Measurements from ENCODE around the gene FAM136A. TPM values are rescaled to one million over a fixed set of nuclear protein-coding genes. Genes with fewer than 3 reads are reported as not detected.

Gene FAM136A
- total RNA-seq, 1 donor from 2014 or later = 23.4 TPM

DNA sequence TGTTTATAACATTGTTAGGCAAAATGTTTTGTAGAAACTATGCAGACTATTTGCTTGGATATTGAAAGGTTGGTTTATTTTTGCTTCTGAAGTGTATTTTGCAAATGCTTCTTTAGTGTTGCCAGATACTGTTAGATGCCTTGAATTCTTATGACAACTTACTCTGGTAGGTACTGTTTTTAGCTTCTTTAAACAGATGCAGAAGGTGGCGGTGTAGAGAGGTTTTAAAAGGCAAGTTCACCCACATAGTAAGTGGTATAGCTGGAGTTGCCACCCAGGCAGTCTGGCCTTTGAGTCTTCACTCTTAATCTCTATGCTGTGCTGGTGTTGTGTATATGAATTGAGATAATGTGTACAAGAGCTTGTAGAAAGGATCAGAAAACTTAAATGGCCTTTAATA, 40.4 kb downstream of the FAM136A start:
- TF ChIP-seq, protein P1, sequence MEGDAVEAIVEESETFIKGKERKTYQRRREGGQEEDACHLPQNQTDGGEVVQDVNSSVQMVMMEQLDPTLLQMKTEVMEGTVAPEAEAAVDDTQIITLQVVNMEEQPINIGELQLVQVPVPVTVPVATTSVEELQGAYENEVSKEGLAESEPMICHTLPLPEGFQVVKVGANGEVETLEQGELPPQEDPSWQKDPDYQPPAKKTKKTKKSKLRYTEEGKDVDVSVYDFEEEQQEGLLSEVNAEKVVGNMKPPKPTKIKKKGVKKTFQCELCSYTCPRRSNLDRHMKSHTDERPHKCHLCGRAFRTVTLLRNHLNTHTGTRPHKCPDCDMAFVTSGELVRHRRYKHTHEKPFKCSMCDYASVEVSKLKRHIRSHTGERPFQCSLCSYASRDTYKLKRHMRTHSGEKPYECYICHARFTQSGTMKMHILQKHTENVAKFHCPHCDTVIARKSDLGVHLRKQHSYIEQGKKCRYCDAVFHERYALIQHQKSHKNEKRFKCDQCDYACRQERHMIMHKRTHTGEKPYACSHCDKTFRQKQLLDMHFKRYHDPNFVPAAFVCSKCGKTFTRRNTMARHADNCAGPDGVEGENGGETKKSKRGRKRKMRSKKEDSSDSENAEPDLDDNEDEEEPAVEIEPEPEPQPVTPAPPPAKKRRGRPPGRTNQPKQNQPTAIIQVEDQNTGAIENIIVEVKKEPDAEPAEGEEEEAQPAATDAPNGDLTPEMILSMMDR (IDR thresholded peaks at IDR 0.05; ENCODE audit: insufficient read depth, low read length, severe bottlenecking) = no peak
- FAIRE-seq (no peak), DNase-seq (ENCODE audit: low read depth) (no peak)
- Histone ChIP-seq H3K27me3 (ENCODE audit: control insufficient read depth, insufficient read depth, low read length) (no peaks in the 10 kb centered on the region), H3K4me3 (ENCODE audit: low read depth, low read length) (no peak overlapping the region), H3K36me3 (ENCODE audit: control insufficient read depth, insufficient read depth, low read length) (peaks cover 9% of the 10 kb centered on the region)

DNA sequence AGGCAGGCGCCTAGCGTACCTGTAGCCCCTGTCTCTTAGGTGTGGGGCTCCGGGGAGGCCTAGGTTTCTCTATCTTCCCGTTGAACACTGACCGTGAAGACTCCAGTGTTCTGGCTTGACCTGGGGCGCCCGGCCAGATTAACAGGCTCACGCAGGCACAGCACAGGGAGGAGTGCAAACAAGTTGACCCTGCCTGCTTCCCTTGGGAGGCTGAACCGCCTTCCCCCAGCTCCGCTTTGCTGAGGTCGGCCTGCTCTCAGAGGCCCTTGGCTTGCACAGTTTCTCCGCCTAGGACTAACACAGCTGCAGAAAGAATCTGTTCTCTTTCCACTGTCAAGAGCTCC, 43.4 kb downstream of the FAM136A start:
- TF ChIP-seq, protein P1 (IDR thresholded peaks at IDR 0.05; ENCODE audit: insufficient read depth, low read length, severe bottlenecking) = no peak
- FAIRE-seq (no peak), DNase-seq (ENCODE audit: low read depth) (peak; percentile 29)
- peak overlapping the region; percentile 82 for H3K4me3 ChIP-seq (ENCODE audit: low read depth, low read length)
- H3K27me3 ChIP-seq (ENCODE audit: control insufficient read depth, insufficient read depth, low read length) = no peaks in the 10 kb centered on the region
- H3K36me3 ChIP-seq (ENCODE audit: control insufficient read depth, insufficient read depth, low read length) = peaks cover 6% of the 10 kb centered on the region

DNA sequence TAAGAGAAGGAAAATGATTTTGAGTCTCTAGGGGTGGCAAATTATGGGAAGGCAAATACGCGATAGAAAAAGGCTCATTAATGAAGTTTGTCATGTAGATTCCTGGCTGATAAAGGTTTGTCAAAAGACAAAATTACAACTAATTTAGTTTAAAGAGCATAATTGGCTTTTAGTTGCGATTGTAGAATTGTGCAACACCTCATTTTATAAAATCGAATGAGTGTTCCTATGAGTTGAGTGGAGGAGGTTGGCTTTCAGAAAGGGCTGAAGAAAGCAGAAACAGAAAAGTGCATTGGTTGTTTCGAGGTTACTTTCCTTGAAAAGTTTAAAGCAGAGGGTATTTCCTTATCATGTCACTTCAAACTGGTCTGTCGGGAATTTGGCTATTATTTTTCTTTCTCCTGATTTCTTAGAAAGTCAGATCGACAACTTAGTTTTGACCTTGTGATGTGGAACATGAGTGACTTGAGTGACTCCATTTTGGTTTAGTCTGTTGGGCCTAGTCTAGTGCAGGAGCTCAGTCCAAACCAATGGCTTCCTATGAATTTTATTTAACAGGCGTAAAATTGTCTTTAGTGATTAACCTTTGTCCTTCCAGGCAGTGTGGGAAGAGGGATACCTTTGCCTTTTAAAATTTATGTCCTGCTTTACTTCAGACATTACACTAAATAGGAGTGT, 46.1 kb downstream of the FAM136A start:
- H3K36me3 ChIP-seq (ENCODE audit: control insufficient read depth, insufficient read depth, low read length) = peaks cover 6% of the 10 kb centered on the region
- TF ChIP-seq, protein P1 (IDR thresholded peaks at IDR 0.05; ENCODE audit: insufficient read depth, low read length, severe bottlenecking) = no peak
- H3K27me3 ChIP-seq (ENCODE audit: control insufficient read depth, insufficient read depth, low read length) = no peaks in the 10 kb centered on the region
- FAIRE-seq = no peak
- H3K4me3 ChIP-seq (ENCODE audit: low read depth, low read length) = no peak overlapping the region
- no peak for DNase-seq (ENCODE audit: low read depth)

DNA sequence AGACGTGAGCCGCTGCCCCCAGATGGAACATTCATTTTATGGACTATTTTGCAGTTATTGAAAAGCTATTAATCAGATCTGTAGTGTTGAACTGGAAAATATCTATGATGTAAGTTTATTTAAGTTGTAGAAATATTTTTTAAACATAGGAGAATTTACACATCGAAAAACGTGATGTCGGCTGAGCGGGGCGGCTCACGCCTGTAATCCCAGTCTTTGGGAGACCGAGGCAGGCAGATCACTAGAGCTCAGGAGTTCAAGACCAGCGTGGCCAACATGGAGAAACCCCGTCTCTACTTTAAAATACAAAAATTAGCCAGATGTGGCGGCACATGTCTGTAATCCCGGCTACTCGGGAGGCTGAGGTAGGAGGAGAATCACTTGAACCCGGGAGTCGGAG, 51.4 kb downstream of the FAM136A start:
- Histone ChIP-seq H3K27me3 (ENCODE audit: control insufficient read depth, insufficient read depth, low read length) (no peaks in the 10 kb centered on the region), H3K36me3 (ENCODE audit: control insufficient read depth, insufficient read depth, low read length) (no peaks in the 10 kb centered on the region), H3K4me3 (ENCODE audit: low read depth, low read length) (no peak overlapping the region)
- TF ChIP-seq, protein P1 (IDR thresholded peaks at IDR 0.05; ENCODE audit: insufficient read depth, low read length, severe bottlenecking) = no peak
- DNase-seq (ENCODE audit: low read depth) (no peak), FAIRE-seq (no peak)

DNA sequence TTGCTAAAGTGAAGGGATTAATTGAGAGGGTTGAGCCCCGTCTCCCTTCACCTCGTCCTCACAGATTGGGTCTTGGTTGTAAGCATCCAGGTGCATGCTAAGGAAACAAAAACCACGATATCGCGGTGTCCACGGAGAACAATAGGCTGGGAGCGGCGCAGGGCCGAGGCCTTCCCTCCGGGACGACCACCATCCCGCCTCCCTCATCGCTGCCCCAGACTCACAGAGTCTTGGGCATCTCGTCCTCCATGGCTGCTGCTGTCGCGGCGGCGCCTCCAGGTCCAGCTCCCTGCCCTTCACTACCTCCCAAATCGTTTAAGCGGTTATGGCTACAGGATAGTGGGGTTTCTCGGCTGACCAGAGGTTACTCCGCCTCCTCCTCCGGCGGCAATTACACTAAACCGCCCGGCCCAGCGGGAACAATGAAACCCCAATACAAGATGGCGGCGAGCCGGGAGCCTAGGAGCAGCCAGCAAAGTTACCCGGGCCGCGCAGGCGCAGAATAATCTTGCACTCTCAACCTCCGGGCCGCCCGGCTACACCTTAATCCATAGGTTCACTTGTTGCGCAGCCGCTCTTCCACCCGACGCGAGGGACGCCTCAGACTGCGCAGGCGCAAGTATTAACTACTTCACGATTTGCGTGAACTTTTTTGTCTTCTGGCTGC, 53.6 kb downstream of the FAM136A start, which contains the start of gene TIA1:
TSS of gene TIA1 (minus strand) at position 448 of the 667 bp plus-strand sequence. CDS start at position 250, 198 bp downstream.
- DNase-seq (ENCODE audit: low read depth) = peak; percentile 92
- no peaks in the 10 kb centered on the region for H3K36me3 ChIP-seq (ENCODE audit: control insufficient read depth, insufficient read depth, low read length)
- FAIRE-seq = no peak
- H3K27me3 ChIP-seq (ENCODE audit: control insufficient read depth, insufficient read depth, low read length) = no peaks in the 10 kb centered on the region
- H3K4me3 ChIP-seq (ENCODE audit: low read depth, low read length) = peak within 1 kb of the TSS; percentile 97
- TF ChIP-seq, protein P1 (IDR thresholded peaks at IDR 0.05; ENCODE audit: insufficient read depth, low read length, severe bottlenecking) = no peak
